Tibial nerve (tissue), 4 donors: ENCODE results near the gene FRAS1.

Experiments
- EP300 ChIP-seq, 2 donors: sonication (generic); formaldehyde crosslinking; IDR thresholded peaks; one replicate each; pipeline ENCODE4 v1.6.1; 2017; ENCODE audit warnings: antibody characterized with exemption in 2 of 2, mild to moderate bottlenecking in 1 of 2
- TF ChIP-seq, protein P1 (sequence below), 5 experiments: fragments of 200-600 bp in 3 of 5; fragments of 450-650 bp in 2 of 5; sonication (generic) in 3 of 5; IDR thresholded peaks; one replicate each; pipeline ENCODE4 v1.5.1; 2016 to 2019; ENCODE audit warnings: antibody characterized with exemption in 5 of 5, mild to moderate bottlenecking in 3 of 5, moderate library complexity in 2 of 5

DNA sequence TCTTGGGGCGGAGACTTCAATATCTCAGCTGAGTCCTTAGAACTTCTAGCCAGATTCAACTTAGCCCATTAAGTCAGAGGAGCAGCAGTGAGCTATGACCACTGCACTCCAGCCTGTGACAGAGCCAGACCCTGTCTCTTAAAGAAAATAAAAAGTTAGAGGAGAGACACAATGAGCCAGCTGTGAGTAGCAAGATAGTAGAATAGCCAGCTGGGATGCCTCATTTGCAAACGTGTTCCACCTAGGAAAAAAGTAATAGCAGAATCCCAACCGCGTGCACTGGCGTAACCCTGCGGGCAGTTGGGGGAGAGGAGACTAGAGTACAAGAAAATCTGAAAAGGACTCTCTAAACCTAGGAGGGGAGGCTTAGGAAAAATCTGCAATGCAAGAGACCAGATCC lies 361.3 kb downstream of the FRAS1 start:
- TF ChIP-seq EP300 (IDR thresholded peaks at IDR 0.05): no peak
- TF ChIP-seq, protein P1, sequence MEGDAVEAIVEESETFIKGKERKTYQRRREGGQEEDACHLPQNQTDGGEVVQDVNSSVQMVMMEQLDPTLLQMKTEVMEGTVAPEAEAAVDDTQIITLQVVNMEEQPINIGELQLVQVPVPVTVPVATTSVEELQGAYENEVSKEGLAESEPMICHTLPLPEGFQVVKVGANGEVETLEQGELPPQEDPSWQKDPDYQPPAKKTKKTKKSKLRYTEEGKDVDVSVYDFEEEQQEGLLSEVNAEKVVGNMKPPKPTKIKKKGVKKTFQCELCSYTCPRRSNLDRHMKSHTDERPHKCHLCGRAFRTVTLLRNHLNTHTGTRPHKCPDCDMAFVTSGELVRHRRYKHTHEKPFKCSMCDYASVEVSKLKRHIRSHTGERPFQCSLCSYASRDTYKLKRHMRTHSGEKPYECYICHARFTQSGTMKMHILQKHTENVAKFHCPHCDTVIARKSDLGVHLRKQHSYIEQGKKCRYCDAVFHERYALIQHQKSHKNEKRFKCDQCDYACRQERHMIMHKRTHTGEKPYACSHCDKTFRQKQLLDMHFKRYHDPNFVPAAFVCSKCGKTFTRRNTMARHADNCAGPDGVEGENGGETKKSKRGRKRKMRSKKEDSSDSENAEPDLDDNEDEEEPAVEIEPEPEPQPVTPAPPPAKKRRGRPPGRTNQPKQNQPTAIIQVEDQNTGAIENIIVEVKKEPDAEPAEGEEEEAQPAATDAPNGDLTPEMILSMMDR (IDR thresholded peaks at IDR 0.05): no peak
